ENCODE data around the gene CYSLTR2.
"Not testable (repeated sequence)": the region's sequence is repeated elsewhere in the genome, so short reads cannot be mapped to it uniquely, and the experiment has no call there.

CYSLTR2 gene

DNA sequence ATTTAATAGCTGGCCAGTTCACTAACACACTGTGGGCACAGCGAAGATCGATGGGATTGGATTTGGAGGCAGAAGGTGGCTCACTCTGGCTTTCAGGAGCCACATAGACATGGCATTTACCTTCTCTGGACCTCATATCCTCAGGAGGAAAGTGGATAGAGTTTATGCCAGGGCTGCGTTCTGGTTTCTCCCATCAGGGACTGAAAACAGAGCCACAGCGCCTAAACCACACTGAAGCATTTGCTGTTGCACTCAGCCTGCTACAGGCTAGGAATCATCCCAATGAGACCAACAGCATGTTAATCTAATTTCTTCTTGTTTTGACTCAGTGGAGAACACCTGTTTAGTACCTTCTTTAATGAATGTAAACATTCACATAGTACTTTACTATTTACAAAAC, 1.6 kb downstream of the CYSLTR2 start:
- Histone ChIP-seq H3K4me1 (ENCODE audit: insufficient read depth, low read length) (no peaks in the 10 kb centered on the region), H3K9me3 (ENCODE audit: control insufficient read depth, insufficient read depth, low read length) (no peaks in the 10 kb centered on the region), H3K9ac (ENCODE audit: low read depth, low read length) (no peak overlapping the region), H3K36me3 (ENCODE audit: insufficient read depth, low read length) (no peaks in the 10 kb centered on the region)

GRCh38 chr13:48656608-48657007, 2.9 kb downstream of the CYSLTR2 start:
- H3K4me1 ChIP-seq (ENCODE audit: insufficient read depth, low read length), result no peaks in the 10 kb centered on the region
- H3K36me3 ChIP-seq (ENCODE audit: insufficient read depth, low read length), result no peaks in the 10 kb centered on the region
- H3K9ac ChIP-seq (ENCODE audit: low read depth, low read length), result no peak overlapping the region
- H3K9me3 ChIP-seq (ENCODE audit: control insufficient read depth, insufficient read depth, low read length), result no peaks in the 10 kb centered on the region

DNA sequence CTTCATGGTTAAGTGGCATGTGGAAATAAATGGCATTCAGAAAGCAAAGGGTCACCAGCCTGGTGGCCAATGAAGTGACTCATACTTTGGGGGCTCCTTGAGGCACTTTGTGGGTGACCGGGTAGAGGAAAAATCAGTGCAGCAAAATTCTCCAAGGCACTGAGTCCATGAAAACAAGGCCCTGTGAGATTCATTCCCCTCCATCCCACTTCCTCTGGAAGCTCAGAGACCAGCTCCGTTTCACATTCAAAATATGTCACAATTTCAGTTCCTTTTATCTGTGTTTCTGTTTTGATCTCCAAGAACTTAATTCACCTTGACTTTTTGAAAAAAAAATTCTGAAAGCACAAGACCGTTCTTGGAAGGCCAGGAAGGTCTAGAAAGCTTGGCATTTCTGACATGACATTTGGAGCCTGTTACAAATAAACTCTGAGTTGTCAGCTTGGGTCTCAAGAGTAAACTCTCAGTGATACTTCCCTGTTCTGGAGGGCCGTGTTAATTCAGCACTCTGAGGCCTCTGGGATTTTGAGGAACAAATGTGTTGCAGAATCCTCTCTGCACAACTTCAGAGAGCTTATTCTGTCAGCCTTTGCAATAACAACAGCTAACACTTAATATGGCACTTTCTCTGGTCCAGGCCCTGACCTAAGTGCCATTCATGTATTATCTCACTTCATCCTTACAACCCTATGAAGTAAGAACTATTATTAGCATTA, 6.8 kb downstream of the CYSLTR2 start:
- no peaks in the 10 kb centered on the region for H3K36me3 ChIP-seq (ENCODE audit: insufficient read depth, low read length)
- H3K4me1 ChIP-seq (ENCODE audit: insufficient read depth, low read length), result no peaks in the 10 kb centered on the region
- no peak overlapping the region for H3K9ac ChIP-seq (ENCODE audit: low read depth, low read length)
- no peaks in the 10 kb centered on the region for H3K9me3 ChIP-seq (ENCODE audit: control insufficient read depth, insufficient read depth, low read length)

- Histone ChIP-seq H3K9ac (ENCODE audit: low read depth, low read length) (no peak overlapping the region), H3K4me1 (ENCODE audit: insufficient read depth, low read length) (no peaks in the 10 kb centered on the region), H3K36me3 (ENCODE audit: insufficient read depth, low read length) (no peaks in the 10 kb centered on the region), H3K9me3 (ENCODE audit: control insufficient read depth, insufficient read depth, low read length) (no peaks in the 10 kb centered on the region)
These were observed 7.4 kb downstream of the CYSLTR2 start for GRCh38 chr13:48661107-48661506.

DNA sequence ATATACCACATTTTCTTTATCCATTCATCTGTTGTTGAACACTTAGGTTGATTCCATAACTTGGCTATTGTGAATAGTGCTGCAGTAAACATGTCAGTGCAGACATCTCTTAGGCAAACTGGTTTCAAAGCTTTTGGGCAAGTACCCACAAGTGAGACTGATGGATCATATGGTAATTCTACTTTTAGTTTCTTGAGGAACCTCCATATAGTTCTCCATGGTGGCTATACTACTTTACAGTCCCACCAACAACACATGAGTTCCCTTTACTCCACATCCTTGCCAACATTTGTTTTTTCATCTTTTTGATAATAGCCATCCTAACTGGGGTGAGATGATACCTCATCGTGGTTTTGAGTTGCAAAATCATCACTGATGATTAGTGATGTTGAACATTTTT, 8.5 kb downstream of the CYSLTR2 start:
- Histone ChIP-seq H3K9ac (ENCODE audit: low read depth, low read length) (no peak overlapping the region), H3K9me3 (ENCODE audit: control insufficient read depth, insufficient read depth, low read length) (no peaks in the 10 kb centered on the region), H3K36me3 (ENCODE audit: insufficient read depth, low read length) (no peaks in the 10 kb centered on the region), H3K4me1 (ENCODE audit: insufficient read depth, low read length) (no peaks in the 10 kb centered on the region)

GRCh38 chr13:48667136-48667535, 13.4 kb downstream of the CYSLTR2 start:
- no peak overlapping the region for H3K9ac ChIP-seq (ENCODE audit: low read depth, low read length)
- no peaks in the 10 kb centered on the region for H3K4me1 ChIP-seq (ENCODE audit: insufficient read depth, low read length)
- no peaks in the 10 kb centered on the region for H3K9me3 ChIP-seq (ENCODE audit: control insufficient read depth, insufficient read depth, low read length)
- H3K36me3 ChIP-seq (ENCODE audit: insufficient read depth, low read length), result no peaks in the 10 kb centered on the region

- not testable (repeated sequence) for H3K4me1 ChIP-seq (ENCODE audit: insufficient read depth, low read length); H3K9me3 ChIP-seq (ENCODE audit: control insufficient read depth, insufficient read depth, low read length); H3K9ac ChIP-seq (ENCODE audit: low read depth, low read length); H3K36me3 ChIP-seq (ENCODE audit: insufficient read depth, low read length)
These were observed 17.7 kb downstream of the CYSLTR2 start for GRCh38 chr13:48671421-48671820.

- Histone ChIP-seq H3K36me3 (ENCODE audit: insufficient read depth, low read length) (no peaks in the 10 kb centered on the region), H3K9ac (ENCODE audit: low read depth, low read length) (no peak overlapping the region), H3K9me3 (ENCODE audit: control insufficient read depth, insufficient read depth, low read length) (0 out of 2 replicates have a peak, but pooled peaks cover 2% of the 10 kb centered on the region), H3K4me1 (ENCODE audit: insufficient read depth, low read length) (no peaks in the 10 kb centered on the region)
These were observed 21.5 kb downstream of the CYSLTR2 start for GRCh38 chr13:48675247-48675646.

GRCh38 chr13:48678316-48678715, 24.6 kb downstream of the CYSLTR2 start:
- no peak overlapping the region for H3K9ac ChIP-seq (ENCODE audit: low read depth, low read length)

GRCh38 chr13:48679941-48680680, 26.4 kb downstream of the CYSLTR2 start:
- no peaks in the 10 kb centered on the region for H3K36me3 ChIP-seq (ENCODE audit: insufficient read depth, low read length)
- H3K9me3 ChIP-seq (ENCODE audit: control insufficient read depth, insufficient read depth, low read length), result no peaks in the 10 kb centered on the region
- H3K9ac ChIP-seq (ENCODE audit: low read depth, low read length), result no peak overlapping the region
- H3K4me1 ChIP-seq (ENCODE audit: insufficient read depth, low read length), result no peaks in the 10 kb centered on the region

More at GRCh38 chr13:48678316-48678715, 24.6 kb downstream of the CYSLTR2 start:
- no peaks in the 10 kb centered on the region for H3K4me1 ChIP-seq (ENCODE audit: insufficient read depth, low read length)
- 0 out of 2 replicates have a peak, but pooled peaks cover 2% of the 10 kb centered on the region for H3K9me3 ChIP-seq (ENCODE audit: control insufficient read depth, insufficient read depth, low read length)
- no peaks in the 10 kb centered on the region for H3K36me3 ChIP-seq (ENCODE audit: insufficient read depth, low read length)

- no peak overlapping the region for H3K9ac ChIP-seq (ENCODE audit: low read depth, low read length)
- H3K9me3 ChIP-seq (ENCODE audit: control insufficient read depth, insufficient read depth, low read length), result no peaks in the 10 kb centered on the region
- H3K36me3 ChIP-seq (ENCODE audit: insufficient read depth, low read length), result no peaks in the 10 kb centered on the region
- H3K4me1 ChIP-seq (ENCODE audit: insufficient read depth, low read length), result no peaks in the 10 kb centered on the region
These were observed 27.1 kb downstream of the CYSLTR2 start for GRCh38 chr13:48680756-48681392.

GRCh38 chr13:48681905-48682304, 28.2 kb downstream of the CYSLTR2 start:
- H3K9ac ChIP-seq (ENCODE audit: low read depth, low read length), result no peak overlapping the region
- no peaks in the 10 kb centered on the region for H3K4me1 ChIP-seq (ENCODE audit: insufficient read depth, low read length)
- no peaks in the 10 kb centered on the region for H3K9me3 ChIP-seq (ENCODE audit: control insufficient read depth, insufficient read depth, low read length)
- no peaks in the 10 kb centered on the region for H3K36me3 ChIP-seq (ENCODE audit: insufficient read depth, low read length)

DNA sequence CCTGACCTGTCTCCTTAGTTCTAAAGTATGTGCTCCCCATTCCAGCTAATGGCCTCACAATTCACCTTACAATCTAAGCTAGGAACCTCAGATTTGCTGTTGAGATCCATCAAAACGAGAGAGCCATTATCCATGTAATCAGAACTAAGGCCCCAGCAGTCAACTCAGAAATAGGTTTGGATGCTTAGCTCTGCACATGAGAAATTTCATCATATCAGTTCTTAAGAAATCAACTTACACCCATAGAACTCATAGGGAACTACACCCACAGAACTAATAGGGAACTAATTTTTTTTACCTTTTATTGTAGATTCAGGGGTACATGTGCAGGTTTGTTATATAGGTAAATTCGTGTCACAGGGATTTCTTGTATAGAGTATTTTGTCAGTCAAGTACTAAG, 28.7 kb downstream of the CYSLTR2 start:
- no peaks in the 10 kb centered on the region for H3K4me1 ChIP-seq (ENCODE audit: insufficient read depth, low read length)
- no peak overlapping the region for H3K9ac ChIP-seq (ENCODE audit: low read depth, low read length)
- H3K9me3 ChIP-seq (ENCODE audit: control insufficient read depth, insufficient read depth, low read length), result no peaks in the 10 kb centered on the region
- H3K36me3 ChIP-seq (ENCODE audit: insufficient read depth, low read length), result no peaks in the 10 kb centered on the region

DNA sequence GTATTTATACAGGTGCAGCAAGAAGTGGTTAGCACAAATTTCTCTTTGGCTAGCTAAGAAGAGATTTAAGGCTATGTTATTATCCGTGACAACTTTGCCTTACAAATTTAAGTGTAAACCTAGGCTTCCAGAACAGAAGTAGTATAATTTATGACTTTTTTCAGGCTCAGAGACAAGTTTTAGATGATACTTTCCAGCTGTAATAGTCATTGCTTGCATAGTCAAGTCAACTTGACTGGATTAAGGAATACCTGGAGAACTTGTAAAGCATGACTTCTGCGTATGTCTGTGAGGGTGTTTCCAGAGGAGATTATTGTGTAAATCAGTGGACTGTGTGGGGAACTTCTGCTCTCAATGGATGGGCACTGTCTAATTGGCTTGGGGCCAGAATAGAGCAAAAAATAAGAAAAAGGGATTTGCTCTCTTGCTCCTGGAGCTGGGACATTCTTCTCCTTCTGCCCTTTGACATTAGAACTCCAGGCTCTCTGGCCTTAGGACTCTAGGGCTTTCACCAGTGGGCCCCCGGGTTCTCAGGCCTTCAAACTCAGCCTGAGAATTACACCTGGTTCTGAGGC, 33.0 kb downstream of the CYSLTR2 start:
- H3K36me3 ChIP-seq (ENCODE audit: insufficient read depth, low read length), result no peaks in the 10 kb centered on the region
- no peak overlapping the region for H3K9ac ChIP-seq (ENCODE audit: low read depth, low read length)
- H3K9me3 ChIP-seq (ENCODE audit: control insufficient read depth, insufficient read depth, low read length), result no peaks in the 10 kb centered on the region
- no peaks in the 10 kb centered on the region for H3K4me1 ChIP-seq (ENCODE audit: insufficient read depth, low read length)
